Glutamatergic neuron (in vitro differentiated cells): ENCODE data around the gene ALG2. TPM values are rescaled to one million over a fixed set of nuclear protein-coding genes. Genes with fewer than 3 reads are reported as not detected.
A peak's percentile ranks its signal among the peaks of the same experiment; 100 is the strongest.

ENCODE experiments used
- DNase-seq: peaks from one replicate; pipeline ENCODE4 v3.0.0; 2022
- H3K27ac Mint-ChIP-seq: one replicate; pipeline ENCODE4 v1.8.0; 2020; ENCODE audit warnings: mild to moderate bottlenecking, mixed read lengths, inconsistent platforms; ENCODE audit not compliant: unreplicated experiment
- H3K27me3 Mint-ChIP-seq: one replicate; pipeline ENCODE4 v1.8.0; 2020; ENCODE audit warnings: mild to moderate bottlenecking, moderate library complexity, mixed read lengths, inconsistent platforms; ENCODE audit not compliant: unreplicated experiment
- H3K36me3 Mint-ChIP-seq: one replicate; pipeline ENCODE4 v1.8.0; 2020; ENCODE audit warnings: mild to moderate bottlenecking, mixed read lengths, inconsistent platforms; ENCODE audit not compliant: unreplicated experiment
- H3K4me1 Mint-ChIP-seq: one replicate; pipeline ENCODE4 v1.8.0; 2020; ENCODE audit warnings: mild to moderate bottlenecking, low read depth, mixed read lengths, inconsistent platforms; ENCODE audit not compliant: unreplicated experiment
- H3K4me3 Mint-ChIP-seq: one replicate; pipeline ENCODE4 v1.8.0; 2020; ENCODE audit warnings: mild to moderate bottlenecking, mixed read lengths, inconsistent platforms; ENCODE audit not compliant: unreplicated experiment
- H3K9me3 Mint-ChIP-seq: one replicate; pipeline ENCODE4 v1.8.0; 2020; ENCODE audit warnings: mild to moderate bottlenecking, moderate library complexity, mixed read lengths, inconsistent platforms; ENCODE audit not compliant: unreplicated experiment
- total RNA-seq: library from RNA; stranded (reverse); fragmentation: NEBNext Ultra II Directional; extraction: Animal tissue kit (Norgen Biotek cat#: 25700); gene quantifications from one replicate; pipeline ENCODE4 v1.2.1, GENCODE V29; 2021; ENCODE audit not compliant: unreplicated experiment
- TF ChIP-seq, protein P1 (sequence below): fragments of 200-600 bp; sonication (generic); IDR thresholded peaks from one replicate; pipeline ENCODE4 v1.5.0; 2021; ENCODE audit not compliant: partially characterized antibody, unreplicated experiment

ALG2 gene
- total RNA-seq, 1 donor from 2014 or later = 19.0 TPM

- TF ChIP-seq, protein P1, sequence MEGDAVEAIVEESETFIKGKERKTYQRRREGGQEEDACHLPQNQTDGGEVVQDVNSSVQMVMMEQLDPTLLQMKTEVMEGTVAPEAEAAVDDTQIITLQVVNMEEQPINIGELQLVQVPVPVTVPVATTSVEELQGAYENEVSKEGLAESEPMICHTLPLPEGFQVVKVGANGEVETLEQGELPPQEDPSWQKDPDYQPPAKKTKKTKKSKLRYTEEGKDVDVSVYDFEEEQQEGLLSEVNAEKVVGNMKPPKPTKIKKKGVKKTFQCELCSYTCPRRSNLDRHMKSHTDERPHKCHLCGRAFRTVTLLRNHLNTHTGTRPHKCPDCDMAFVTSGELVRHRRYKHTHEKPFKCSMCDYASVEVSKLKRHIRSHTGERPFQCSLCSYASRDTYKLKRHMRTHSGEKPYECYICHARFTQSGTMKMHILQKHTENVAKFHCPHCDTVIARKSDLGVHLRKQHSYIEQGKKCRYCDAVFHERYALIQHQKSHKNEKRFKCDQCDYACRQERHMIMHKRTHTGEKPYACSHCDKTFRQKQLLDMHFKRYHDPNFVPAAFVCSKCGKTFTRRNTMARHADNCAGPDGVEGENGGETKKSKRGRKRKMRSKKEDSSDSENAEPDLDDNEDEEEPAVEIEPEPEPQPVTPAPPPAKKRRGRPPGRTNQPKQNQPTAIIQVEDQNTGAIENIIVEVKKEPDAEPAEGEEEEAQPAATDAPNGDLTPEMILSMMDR = no peak
- peaks cover 9% of the 10 kb centered on the region for H3K4me1 Mint-ChIP-seq
- DNase-seq = no peak
- peaks cover 8% of the 10 kb centered on the region for H3K9me3 Mint-ChIP-seq
- H3K36me3 Mint-ChIP-seq = peaks cover 9% of the 10 kb centered on the region
- H3K27ac Mint-ChIP-seq = no peak overlapping the region
- H3K27me3 Mint-ChIP-seq = peaks cover 4% of the 10 kb centered on the region
- H3K4me3 Mint-ChIP-seq = no peak overlapping the region
These were observed 34.4 kb downstream of the ALG2 start for GRCh38 chr9:99187311-99187710.

DNA sequence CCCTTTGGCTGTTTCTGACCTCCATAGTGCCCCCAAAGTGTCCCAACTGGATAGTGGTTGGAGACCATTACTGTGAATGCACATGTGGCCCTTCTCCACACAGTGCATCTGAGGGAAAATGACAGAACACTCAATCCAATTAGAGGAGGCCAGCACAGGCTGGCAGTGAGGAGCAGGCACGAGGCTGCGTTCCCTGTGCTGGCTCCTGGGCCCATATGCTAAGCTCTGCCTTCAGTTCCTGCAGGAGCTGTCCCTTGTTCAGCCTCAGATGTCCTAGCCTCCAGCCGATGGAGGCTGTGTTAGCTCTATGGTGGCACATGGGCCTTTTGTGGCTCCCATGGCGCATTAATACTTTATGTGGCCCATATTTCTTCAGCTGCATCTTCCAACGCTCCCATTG lies 35.8 kb downstream of the ALG2 start:
- H3K36me3 Mint-ChIP-seq = peaks cover 2% of the 10 kb centered on the region
- DNase-seq = peak; percentile 40
- H3K4me3 Mint-ChIP-seq = peak overlapping the region; percentile 14
- H3K27me3 Mint-ChIP-seq = peaks cover 4% of the 10 kb centered on the region
- H3K27ac Mint-ChIP-seq = peak overlapping the region; percentile 71
- H3K9me3 Mint-ChIP-seq = peaks cover 8% of the 10 kb centered on the region
- H3K4me1 Mint-ChIP-seq = peaks cover 9% of the 10 kb centered on the region
- TF ChIP-seq, protein P1 = no peak

DNA sequence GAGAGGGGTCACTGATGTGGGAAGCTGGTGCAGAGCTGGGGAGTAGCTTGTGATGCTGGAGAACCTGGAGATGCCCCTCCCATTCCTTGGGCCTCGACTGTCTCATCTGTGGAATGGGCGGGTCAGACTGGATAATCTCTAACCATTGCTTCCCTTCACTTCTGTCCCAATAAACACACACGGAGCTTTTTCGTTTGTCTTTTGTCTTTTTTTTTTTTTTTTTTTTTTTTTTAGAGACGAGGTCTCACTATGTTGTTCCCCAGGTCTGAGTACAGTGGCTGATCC lies 36.5 kb downstream of the ALG2 start:
- Mint-ChIP-seq H3K27me3 (peaks cover 4% of the 10 kb centered on the region), H3K9me3 (peaks cover 8% of the 10 kb centered on the region), H3K36me3 (no peaks in the 10 kb centered on the region), H3K4me1 (peaks cover 9% of the 10 kb centered on the region), H3K4me3 (no peak overlapping the region), H3K27ac (no peak overlapping the region)
- TF ChIP-seq, protein P1 = no peak
- DNase-seq = no peak

- Mint-ChIP-seq H3K27me3 (peaks cover 4% of the 10 kb centered on the region), H3K9me3 (peaks cover 9% of the 10 kb centered on the region), H3K4me1 (peaks cover 9% of the 10 kb centered on the region), H3K4me3 (no peak overlapping the region), H3K27ac (peak overlapping the region; percentile 95), H3K36me3 (no peaks in the 10 kb centered on the region)
- TF ChIP-seq, protein P1 = peak; percentile 95
- DNase-seq = peak; percentile 88
These were observed 37.0 kb downstream of the ALG2 start for GRCh38 chr9:99184475-99185347.

- no peak for DNase-seq
- TF ChIP-seq, protein P1 = no peak
- Mint-ChIP-seq H3K36me3 (no peaks in the 10 kb centered on the region), H3K27ac (peak overlapping the region; percentile 95), H3K4me3 (no peak overlapping the region), H3K27me3 (peaks cover 4% of the 10 kb centered on the region), H3K9me3 (peaks cover 9% of the 10 kb centered on the region), H3K4me1 (peaks cover 9% of the 10 kb centered on the region)
These were observed 37.6 kb downstream of the ALG2 start for GRCh38 chr9:99184110-99184474.
